RWPE2 (cell line): ENCODE measurements around the gene RHBDL1.
A peak's percentile ranks its signal among the peaks of the same experiment; 100 is the strongest.

Experiments used
- ATAC-seq: fragments of 200-7000 bp; cut with Tn5 transposase; 3 replicates; pipeline ENCODE4 v1.9.1; 2021; ENCODE audit warnings: low read depth
- DNase-seq: peaks from one replicate; pipeline ENCODE4 v3.0.0-alpha.2; 2020; ENCODE audit warnings: low spot score
- H3K27ac ChIP-seq: fragments of 450-650 bp; 2 replicates; pipeline ENCODE4 v1.5.1; 2017; ENCODE audit warnings: mild to moderate bottlenecking; ENCODE audit not compliant: poor library complexity, severe bottlenecking
- H3K27me3 ChIP-seq: fragments of 250-450 bp; sonication (Bioruptor Pico); 2 replicates; pipeline ENCODE4 v1.5.1; 2021; ENCODE audit warnings: mild to moderate bottlenecking, moderate library complexity; ENCODE audit not compliant: insufficient read depth, poor library complexity, severe bottlenecking
- H3K36me3 ChIP-seq: fragments of 250-450 bp; sonication (Bioruptor Pico); 2 replicates; pipeline ENCODE4 v1.5.1; 2020; ENCODE audit warnings: low read depth, mild to moderate bottlenecking, moderate library complexity
- H3K4me1 ChIP-seq: fragments of 250-450 bp; sonication (Bioruptor Pico); 2 replicates; pipeline ENCODE4 v1.5.1; 2021; ENCODE audit warnings: mild to moderate bottlenecking, moderate library complexity; ENCODE audit not compliant: insufficient read depth, poor library complexity, severe bottlenecking
- H3K4me3 ChIP-seq: fragments of 250-450 bp; sonication (Bioruptor Pico); 2 replicates; pipeline ENCODE4 v1.5.1; 2021; ENCODE audit warnings: mild to moderate bottlenecking, moderate library complexity; ENCODE audit not compliant: severe bottlenecking
- H3K9me3 ChIP-seq: fragments of 250-450 bp; sonication (Bioruptor Pico); 2 replicates; pipeline ENCODE4 v1.5.1; 2021; ENCODE audit warnings: mild to moderate bottlenecking, moderate library complexity; ENCODE audit not compliant: severe bottlenecking
- CTCF ChIP-seq: fragments of 450-650 bp; IDR thresholded peaks from one replicate; pipeline ENCODE4 v1.5.1; 2017; ENCODE audit warnings: mild to moderate bottlenecking, moderate library complexity; ENCODE audit not compliant: poor library complexity, severe bottlenecking

Gene RHBDL1

GRCh38 chr16:706189-707061 is 31.0 kb downstream of the RHBDL1 start:
- H3K27me3 ChIP-seq, result no peaks in the 10 kb centered on the region
- ATAC-seq (0 out of 3 replicates have a peak, but pooled peaks have one; percentile 4), DNase-seq (no peak)
- no peaks in the 10 kb centered on the region for H3K9me3 ChIP-seq
- H3K4me1 ChIP-seq, result peaks cover 3% of the 10 kb centered on the region
- peak overlapping the region; percentile 87 for H3K4me3 ChIP-seq
- H3K27ac ChIP-seq, result peak overlapping the region; percentile 10
- no peaks in the 10 kb centered on the region for H3K36me3 ChIP-seq
- TF ChIP-seq CTCF, result no peak

- H3K4me3 ChIP-seq, result no peak overlapping the region
- H3K27me3 ChIP-seq, result no peaks in the 10 kb centered on the region
- H3K27ac ChIP-seq, result peak overlapping the region; percentile 10
- DNase-seq (no peak), ATAC-seq (peak; percentile 24)
- H3K36me3 ChIP-seq, result no peaks in the 10 kb centered on the region
- TF ChIP-seq CTCF, result no peak
- no peaks in the 10 kb centered on the region for H3K9me3 ChIP-seq
- H3K4me1 ChIP-seq, result peaks cover 5% of the 10 kb centered on the region
Measured at GRCh38 chr16:707062-707538, 31.6 kb downstream of the RHBDL1 start.

- Histone ChIP-seq H3K27ac (no peak overlapping the region), H3K27me3 (no peaks in the 10 kb centered on the region), H3K4me3 (no peak overlapping the region), H3K36me3 (no peaks in the 10 kb centered on the region), H3K4me1 (peaks cover 9% of the 10 kb centered on the region), H3K9me3 (no peaks in the 10 kb centered on the region)
- ATAC-seq, result no peak
- TF ChIP-seq CTCF, result no peak
- no peak for DNase-seq
Measured at GRCh38 chr16:708019-708418, 32.5 kb downstream of the RHBDL1 start.

- Histone ChIP-seq H3K36me3 (no peaks in the 10 kb centered on the region), H3K27me3 (no peaks in the 10 kb centered on the region), H3K27ac (no peak overlapping the region), H3K4me3 (no peak overlapping the region), H3K9me3 (no peaks in the 10 kb centered on the region), H3K4me1 (peaks cover 11% of the 10 kb centered on the region)
- no peak for ATAC-seq
- no peak for TF ChIP-seq CTCF
- DNase-seq, result no peak
Measured at GRCh38 chr16:708959-709358, 33.5 kb downstream of the RHBDL1 start.
